ENCODE results near the gene PIK3R3. TPM values are rescaled to one million over a fixed set of nuclear protein-coding genes. Genes with fewer than 3 reads are reported as not detected.

The PIK3R3 gene
- total and polyA plus RNA-seq, 2 donors (not counting 3 experiments of a cell fraction or from before 2014, with no cell fraction given) = 7.5 to 14.3 TPM

DNA sequence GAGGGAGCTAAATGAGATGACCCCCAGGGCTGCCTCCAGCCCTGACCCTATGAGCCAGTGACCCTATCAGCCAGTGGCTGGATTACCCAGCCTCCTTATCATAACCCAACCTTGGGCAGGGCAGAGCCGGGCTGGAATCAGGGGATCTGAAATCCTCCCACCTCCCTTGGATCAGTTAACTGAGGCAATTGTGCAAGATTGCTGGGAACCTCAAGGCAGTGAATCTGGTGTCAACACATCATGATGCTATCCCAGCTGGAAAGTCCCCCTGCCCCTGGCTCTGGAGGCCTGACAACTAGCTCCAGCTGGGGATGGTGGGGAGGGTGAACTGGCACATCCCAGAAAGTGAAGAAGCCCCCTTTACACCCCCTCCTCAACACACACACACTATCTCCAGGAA, 36.0 kb upstream of the PIK3R3 start:
- H3K4me3 ChIP-seq (replicated peaks in 1 of 3; ENCODE audit: insufficient read depth in 1 of 3, low read depth in 1 of 3, low read length in 3 of 3) = no peak overlapping the region
- no peaks in the 10 kb centered on the region for H3K9me3 ChIP-seq (replicated peaks; ENCODE audit: control insufficient read depth, insufficient read depth, low read length)
- no peak overlapping the region for H3K27ac ChIP-seq (ENCODE audit: insufficient read depth, low read depth, low read length)
- POLR2A ChIA-PET = interaction anchor here (0.6 kb wide), 1 partner anchor 22 kb away, joined by 7 read pairs; no protein-coding TSS in a partner anchor
- FAIRE-seq (no peak), DNase-seq (ENCODE audit: low read depth, low spot score) (no peak)
- dilution Hi-C loops (cut with MboI; ENCODE audit: extremely low pct_ligation_motif_present, low sequenced_read_pairs) = no loop called here
- H3K79me2 ChIP-seq (ENCODE audit: control insufficient read depth, insufficient read depth, low read length) = no peaks in the 10 kb centered on the region
- CTCF ChIA-PET = interaction anchor here (1.2 to 2.8 kb wide), 5 partner anchors 9 to 129 kb away, joined by 3 to 8 read pairs (median 4); no protein-coding TSS in a partner anchor
- H3K4me2 ChIP-seq (ENCODE audit: insufficient read depth, low read length) = no peak overlapping the region
- no peaks in the 10 kb centered on the region for H3K9me1 ChIP-seq (replicated peaks; ENCODE audit: control insufficient read depth, extremely low read depth, insufficient read depth, low read length)
- H3K27me3 ChIP-seq (ENCODE audit: control insufficient read depth in 2 of 2, insufficient read depth in 2 of 2, low read length in 2 of 2) = peaks cover 0 to 15% of the 10 kb centered on the region in 2 experiments
- no TSS peak for BruUV-seq (replicated peaks)
- H2AFZ ChIP-seq (ENCODE audit: low read depth, low read length) = no peak overlapping the region
- TF ChIP-seq MYC (IDR thresholded peaks at IDR 0.05; ENCODE audit: low read depth, low read length) = no peak
- TF ChIP-seq, protein P1, sequence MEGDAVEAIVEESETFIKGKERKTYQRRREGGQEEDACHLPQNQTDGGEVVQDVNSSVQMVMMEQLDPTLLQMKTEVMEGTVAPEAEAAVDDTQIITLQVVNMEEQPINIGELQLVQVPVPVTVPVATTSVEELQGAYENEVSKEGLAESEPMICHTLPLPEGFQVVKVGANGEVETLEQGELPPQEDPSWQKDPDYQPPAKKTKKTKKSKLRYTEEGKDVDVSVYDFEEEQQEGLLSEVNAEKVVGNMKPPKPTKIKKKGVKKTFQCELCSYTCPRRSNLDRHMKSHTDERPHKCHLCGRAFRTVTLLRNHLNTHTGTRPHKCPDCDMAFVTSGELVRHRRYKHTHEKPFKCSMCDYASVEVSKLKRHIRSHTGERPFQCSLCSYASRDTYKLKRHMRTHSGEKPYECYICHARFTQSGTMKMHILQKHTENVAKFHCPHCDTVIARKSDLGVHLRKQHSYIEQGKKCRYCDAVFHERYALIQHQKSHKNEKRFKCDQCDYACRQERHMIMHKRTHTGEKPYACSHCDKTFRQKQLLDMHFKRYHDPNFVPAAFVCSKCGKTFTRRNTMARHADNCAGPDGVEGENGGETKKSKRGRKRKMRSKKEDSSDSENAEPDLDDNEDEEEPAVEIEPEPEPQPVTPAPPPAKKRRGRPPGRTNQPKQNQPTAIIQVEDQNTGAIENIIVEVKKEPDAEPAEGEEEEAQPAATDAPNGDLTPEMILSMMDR (IDR thresholded peaks at IDR 0.05; ENCODE audit: extremely low read depth in 1 of 2, insufficient read depth in 1 of 2, low read depth in 1 of 2, low read length in 2 of 2) = no peak
- no peak for TF ChIP-seq JUN (IDR thresholded peaks at IDR 0.05; ENCODE audit: borderline replicate concordance, insufficient read depth, insufficient read length, low read depth)
- TF ChIP-seq GATA2 (IDR thresholded peaks at IDR 0.05; ENCODE audit: insufficient read depth, insufficient read length, low read depth, low read length) = no peak
- TF ChIP-seq EZH2 (IDR thresholded peaks at IDR 0.05; ENCODE audit: borderline replicate concordance, low read depth, low read length, severe bottlenecking) = no peak
- TF ChIP-seq POLR2AphosphoS5 (IDR thresholded peaks at IDR 0.05; ENCODE audit: insufficient read depth, low read depth, low read length) = no peak
- no peak for TF ChIP-seq FOS (IDR thresholded peaks at IDR 0.05; ENCODE audit: borderline replicate concordance, insufficient read depth, low read length)
- TF ChIP-seq, protein P2, sequence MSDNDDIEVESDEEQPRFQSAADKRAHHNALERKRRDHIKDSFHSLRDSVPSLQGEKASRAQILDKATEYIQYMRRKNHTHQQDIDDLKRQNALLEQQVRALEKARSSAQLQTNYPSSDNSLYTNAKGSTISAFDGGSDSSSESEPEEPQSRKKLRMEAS (IDR thresholded peaks at IDR 0.05; ENCODE audit: insufficient read depth, insufficient read length) = no peak
- no peak for TF ChIP-seq POLR2A (IDR thresholded peaks at IDR 0.05; ENCODE audit: low read depth, low read length)
- H3K9ac ChIP-seq (replicated peaks; ENCODE audit: extremely low read depth, insufficient read depth, low read length) = no peak overlapping the region
- intact Hi-C loops (cut with micrococcal nuclease) = no loop called here
- H3K36me3 ChIP-seq (ENCODE audit: control insufficient read depth in 2 of 2, extremely low read depth in 1 of 2, insufficient read depth in 2 of 2, low read length in 2 of 2) = no peaks in the 10 kb centered on the region
- peaks cover 11% of the 10 kb centered on the region for H3K4me1 ChIP-seq (ENCODE audit: control insufficient read depth, extremely low read depth, insufficient read depth, low read length)
- H4K20me1 ChIP-seq (replicated peaks; ENCODE audit: control insufficient read depth, extremely low read depth, insufficient read depth, low read length) = no peaks in the 10 kb centered on the region
